ENCODE measurements around the gene RNF212.

Gene RNF212

DNA sequence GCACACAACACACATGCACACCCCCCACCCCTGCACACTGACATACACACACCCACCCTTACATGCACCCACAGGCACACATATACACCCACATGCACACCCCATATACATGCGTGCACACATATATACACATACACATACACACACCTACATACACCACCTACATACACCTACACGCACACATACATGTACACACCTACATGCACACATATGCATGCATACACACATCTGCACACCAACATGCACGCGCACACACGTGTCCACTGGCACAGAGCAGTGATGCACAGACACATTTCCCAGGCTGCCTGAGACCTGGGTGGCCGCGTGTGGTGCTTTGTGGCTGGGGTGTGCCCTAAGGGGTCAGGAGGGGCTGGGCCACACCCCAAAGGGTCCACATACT lies 70.2 kb downstream of the RNF212 start:
- Histone ChIP-seq H4K20me1 (ENCODE audit: insufficient read depth, low read length) (no peaks in the 10 kb centered on the region), H3K4me2 (ENCODE audit: low read length) (no peak overlapping the region), H3K79me2 (ENCODE audit: low read length) (no peaks in the 10 kb centered on the region), H3K9me3 (ENCODE audit: insufficient read depth, low read length) (no peaks in the 10 kb centered on the region), H3K4me3 (ENCODE audit: low read length) (no peak overlapping the region), H3K4me1 (ENCODE audit: low read length) (no peaks in the 10 kb centered on the region), H3K36me3 (replicated peaks; ENCODE audit: low read depth, low read length) (no peaks in the 10 kb centered on the region), H3K27me3 (ENCODE audit: low read depth, low read length) (no peaks in the 10 kb centered on the region), H3K27ac (ENCODE audit: low read length) (no peak overlapping the region), H3K9ac (ENCODE audit: low read length) (no peak overlapping the region), H2AFZ (ENCODE audit: low read depth, low read length) (no peak overlapping the region)
- TF ChIP-seq, protein P1, sequence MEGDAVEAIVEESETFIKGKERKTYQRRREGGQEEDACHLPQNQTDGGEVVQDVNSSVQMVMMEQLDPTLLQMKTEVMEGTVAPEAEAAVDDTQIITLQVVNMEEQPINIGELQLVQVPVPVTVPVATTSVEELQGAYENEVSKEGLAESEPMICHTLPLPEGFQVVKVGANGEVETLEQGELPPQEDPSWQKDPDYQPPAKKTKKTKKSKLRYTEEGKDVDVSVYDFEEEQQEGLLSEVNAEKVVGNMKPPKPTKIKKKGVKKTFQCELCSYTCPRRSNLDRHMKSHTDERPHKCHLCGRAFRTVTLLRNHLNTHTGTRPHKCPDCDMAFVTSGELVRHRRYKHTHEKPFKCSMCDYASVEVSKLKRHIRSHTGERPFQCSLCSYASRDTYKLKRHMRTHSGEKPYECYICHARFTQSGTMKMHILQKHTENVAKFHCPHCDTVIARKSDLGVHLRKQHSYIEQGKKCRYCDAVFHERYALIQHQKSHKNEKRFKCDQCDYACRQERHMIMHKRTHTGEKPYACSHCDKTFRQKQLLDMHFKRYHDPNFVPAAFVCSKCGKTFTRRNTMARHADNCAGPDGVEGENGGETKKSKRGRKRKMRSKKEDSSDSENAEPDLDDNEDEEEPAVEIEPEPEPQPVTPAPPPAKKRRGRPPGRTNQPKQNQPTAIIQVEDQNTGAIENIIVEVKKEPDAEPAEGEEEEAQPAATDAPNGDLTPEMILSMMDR (IDR thresholded peaks at IDR 0.05; ENCODE audit: low read depth, low read length), result no peak
- no peak for TF ChIP-seq EZH2phosphoT487 (IDR thresholded peaks at IDR 0.05; ENCODE audit: low read depth)

DNA sequence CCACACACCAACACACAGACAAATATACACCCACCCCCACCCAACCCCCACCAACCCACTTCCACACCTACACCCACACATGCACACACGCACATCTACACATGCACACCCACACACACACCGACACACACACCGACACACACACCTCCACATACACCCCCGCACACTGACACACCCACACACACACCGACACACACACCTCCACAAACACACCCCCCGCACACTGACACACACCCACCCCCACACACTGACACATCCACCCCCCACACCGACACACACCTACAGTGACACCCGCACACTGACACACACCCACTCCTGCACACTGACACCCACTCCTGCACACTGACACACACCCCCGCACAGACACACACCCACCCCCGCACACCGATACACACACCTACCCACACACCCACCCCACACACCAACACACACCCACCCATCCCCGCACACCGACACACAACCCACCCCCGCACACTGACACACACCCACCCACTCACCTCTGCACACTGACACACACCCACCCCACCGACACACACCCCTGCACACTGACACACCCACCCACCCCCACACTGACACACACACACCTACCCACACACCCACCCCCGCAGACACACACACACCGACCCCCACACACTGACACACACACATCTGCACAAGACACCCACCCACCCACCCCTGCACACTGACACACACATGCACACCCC lies 70.9 kb downstream of the RNF212 start:
- H3K36me3 ChIP-seq (replicated peaks; ENCODE audit: low read depth, low read length), result no peaks in the 10 kb centered on the region
- no peak overlapping the region for H3K9ac ChIP-seq (ENCODE audit: low read length)

DNA sequence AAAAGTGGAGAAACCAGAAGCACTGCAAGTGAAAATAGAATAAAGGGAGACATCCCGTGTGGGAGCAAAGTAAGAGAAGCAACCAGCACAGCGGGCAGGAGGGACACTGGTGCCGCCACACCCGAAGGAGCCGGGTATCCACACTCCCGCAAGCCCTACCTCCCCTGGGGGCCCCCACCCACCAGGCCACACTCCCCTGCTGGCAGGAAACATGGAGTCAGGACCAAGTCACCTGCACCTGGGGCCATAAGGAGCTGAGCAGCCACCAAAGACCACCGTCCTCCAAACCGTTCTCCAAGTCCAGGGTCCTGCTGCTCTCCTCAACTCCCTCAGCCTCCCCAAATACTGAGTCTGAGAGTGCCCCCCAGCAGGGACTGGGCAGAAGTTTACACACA lies 71.4 kb downstream of the RNF212 start:
- TF ChIP-seq, protein P1 (IDR thresholded peaks at IDR 0.05; ENCODE audit: low read depth, low read length), result no peak
- TF ChIP-seq EZH2phosphoT487 (IDR thresholded peaks at IDR 0.05; ENCODE audit: low read depth), result no peak
- Histone ChIP-seq H2AFZ (ENCODE audit: low read depth, low read length) (no peak overlapping the region), H3K27ac (ENCODE audit: low read length) (no peak overlapping the region), H3K4me2 (ENCODE audit: low read length) (no peak overlapping the region), H3K27me3 (ENCODE audit: low read depth, low read length) (no peaks in the 10 kb centered on the region), H3K9me3 (ENCODE audit: insufficient read depth, low read length) (no peaks in the 10 kb centered on the region), H3K4me3 (ENCODE audit: low read length) (no peak overlapping the region), H3K36me3 (replicated peaks; ENCODE audit: low read depth, low read length) (no peaks in the 10 kb centered on the region), H3K9ac (ENCODE audit: low read length) (no peak overlapping the region), H3K4me1 (ENCODE audit: low read length) (no peaks in the 10 kb centered on the region), H4K20me1 (ENCODE audit: insufficient read depth, low read length) (no peaks in the 10 kb centered on the region), H3K79me2 (ENCODE audit: low read length) (no peaks in the 10 kb centered on the region)

More for the DNA sequence above, 70.9 kb downstream of the RNF212 start:
- Histone ChIP-seq H3K9me3 (ENCODE audit: insufficient read depth, low read length) (no peaks in the 10 kb centered on the region), H3K27me3 (ENCODE audit: low read depth, low read length) (no peaks in the 10 kb centered on the region), H3K27ac (ENCODE audit: low read length) (no peak overlapping the region), H3K4me1 (ENCODE audit: low read length) (no peaks in the 10 kb centered on the region), H2AFZ (ENCODE audit: low read depth, low read length) (no peak overlapping the region), H4K20me1 (ENCODE audit: insufficient read depth, low read length) (no peaks in the 10 kb centered on the region), H3K4me2 (ENCODE audit: low read length) (no peak overlapping the region), H3K4me3 (ENCODE audit: low read length) (no peak overlapping the region), H3K79me2 (ENCODE audit: low read length) (no peaks in the 10 kb centered on the region)
- TF ChIP-seq EZH2phosphoT487 (IDR thresholded peaks at IDR 0.05; ENCODE audit: low read depth), result no peak
- TF ChIP-seq, protein P1 (IDR thresholded peaks at IDR 0.05; ENCODE audit: low read depth, low read length), result no peak

DNA sequence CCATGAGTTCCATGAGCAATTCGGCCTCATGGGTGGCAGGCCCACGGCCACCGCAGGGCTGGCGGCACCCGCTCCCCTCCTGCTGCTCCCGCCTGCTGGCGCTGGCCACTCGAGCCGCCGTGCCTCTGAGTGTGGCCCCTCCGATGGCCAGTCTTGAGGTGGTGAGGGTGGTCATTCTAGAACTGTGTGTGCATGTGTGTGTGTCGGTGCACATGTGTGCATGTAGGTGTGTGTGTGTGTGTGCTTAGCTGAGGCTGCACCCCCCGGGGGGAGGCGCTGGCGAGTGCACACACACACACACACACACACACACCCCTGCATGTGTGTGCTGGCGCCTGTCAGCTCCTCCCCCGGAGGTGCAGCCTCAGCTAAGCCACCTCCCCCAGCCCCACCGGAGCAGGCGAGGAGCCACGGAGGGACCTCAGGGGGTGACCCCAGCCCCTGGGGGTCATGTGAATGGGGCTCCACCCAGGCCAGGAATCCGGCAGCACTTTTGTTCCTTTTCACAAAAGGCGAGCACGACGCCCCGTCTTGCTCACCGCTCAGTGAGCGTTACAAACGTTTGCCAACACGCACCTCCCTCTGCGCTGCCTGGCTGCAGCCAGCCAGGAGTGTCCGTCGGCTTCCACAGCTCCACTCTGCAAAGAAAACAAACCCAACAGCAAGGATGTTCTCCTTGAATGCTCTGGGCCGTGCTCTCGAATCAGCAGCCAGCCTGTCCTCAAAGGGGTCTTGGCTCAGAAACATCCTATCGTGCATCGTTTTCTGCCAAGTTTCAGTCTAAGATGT lies 72.0 kb downstream of the RNF212 start:
- Histone ChIP-seq H3K4me1 (ENCODE audit: low read length) (no peaks in the 10 kb centered on the region), H3K9ac (ENCODE audit: low read length) (no peak overlapping the region), H2AFZ (ENCODE audit: low read depth, low read length) (no peak overlapping the region), H3K9me3 (ENCODE audit: insufficient read depth, low read length) (no peaks in the 10 kb centered on the region), H3K4me3 (ENCODE audit: low read length) (no peak overlapping the region), H3K27ac (ENCODE audit: low read length) (no peak overlapping the region), H4K20me1 (ENCODE audit: insufficient read depth, low read length) (no peaks in the 10 kb centered on the region), H3K4me2 (ENCODE audit: low read length) (no peak overlapping the region), H3K36me3 (replicated peaks; ENCODE audit: low read depth, low read length) (no peaks in the 10 kb centered on the region), H3K27me3 (ENCODE audit: low read depth, low read length) (no peaks in the 10 kb centered on the region), H3K79me2 (ENCODE audit: low read length) (no peaks in the 10 kb centered on the region)
- TF ChIP-seq EZH2phosphoT487 (IDR thresholded peaks at IDR 0.05; ENCODE audit: low read depth), result no peak
- TF ChIP-seq, protein P1 (IDR thresholded peaks at IDR 0.05; ENCODE audit: low read depth, low read length), result no peak

Measured in OCI-LY3 (cell line).